ENCODE results near the gene UBALD1. TPM values are rescaled to one million over a fixed set of nuclear protein-coding genes. Genes with fewer than 3 reads are reported as not detected.

UBALD1 gene
- total and polyA plus RNA-seq, 9 of the 15 experiments (the other 6 are each of a cell fraction or from before 2014, with no cell fraction given), result 1.3 to 38.0 (median 6.2) TPM; not detected in 2

- BruUV-seq (replicated peaks), result no TSS peak
- Histone ChIP-seq H3K4me3 (no peak overlapping the region), H3K9ac (ENCODE audit: insufficient read depth in 1 of 2, low read depth in 2 of 2, low read length in 2 of 2) (no peak overlapping the region; a peak in 1 of 4 replicates), H3K4me1 (replicated peaks in 1 of 2; ENCODE audit: control insufficient read depth in 2 of 2, insufficient read depth in 2 of 2, low read length in 2 of 2) (peaks cover 0 to 36% of the 10 kb centered on the region in 2 experiments; a peak in 2 of 5 replicates), H3K36me3 (ENCODE audit: control insufficient read depth, insufficient read depth, low read length) (peaks cover 51% of the 10 kb centered on the region; the same call in 2 of the 3 replicates), H3K79me2 (ENCODE audit: control insufficient read depth, insufficient read depth, low read length) (no peaks in the 10 kb centered on the region), H3K27ac (ENCODE audit: extremely low read depth, low read depth, low read length) (no peak overlapping the region), H3K9me1 (ENCODE audit: control insufficient read depth, insufficient read depth, low read length) (no peaks in the 10 kb centered on the region), H3K27me3 (ENCODE audit: control insufficient read depth in 2 of 2, insufficient read depth in 2 of 2, low read length in 2 of 2) (no peaks in the 10 kb centered on the region), H3K9me3 (replicated peaks; ENCODE audit: control insufficient read depth, insufficient read depth, low read depth, low read length) (no peaks in the 10 kb centered on the region), H2AFZ (ENCODE audit: low read depth, low read length) (no peak overlapping the region), H4K20me1 (replicated peaks; ENCODE audit: control insufficient read depth, insufficient read depth, low read length) (no peaks in the 10 kb centered on the region; the same call in 1 of the 2 replicates), H3K4me2 (ENCODE audit: insufficient read depth, low read length) (no peak overlapping the region)
- ATAC-seq (peak; percentile 43; the same call in 2 of the 3 replicates), DNase-seq (ENCODE audit: extremely low read depth in 1 of 4, low spot score in 3 of 4) (peak in 1 of 4 experiments; percentile 19), FAIRE-seq (no peak)
- CTCF ChIA-PET (ENCODE audit: low intra/inter-chr PET ratio), result no interaction called here
- in situ Hi-C loops (cut with MboI), result no loop called here
- WGBS (ENCODE audit: insufficient coverage, low coverage, missing lambda C conversion rate), result 84% methylated on average over 12 of the region's 18 CpGs
- POLR2A ChIA-PET, result interaction anchor here (0.7 kb wide), 1 partner anchor 9 kb away, joined by 4 read pairs; no protein-coding TSS in a partner anchor
- intact Hi-C loops (cut with micrococcal nuclease), result no loop called here
- TF ChIP-seq RFX1 (IDR thresholded peaks at IDR 0.05) (peak; percentile 56; the same call in 1 of the 2 replicates), CHD7 (IDR thresholded peaks at IDR 0.05; ENCODE audit: low read depth, low read length) (no peak), KLF16 (IDR thresholded peaks at IDR 0.05) (no peak), EGR1 (conservative IDR thresholded peaks at IDR 0.05) (peak; percentile 54; the same call in 1 of the 2 replicates), PHB (CRISPR knock-in tag; IDR thresholded peaks at IDR 0.05) (no peak), MYNN (IDR thresholded peaks at IDR 0.05) (no peak), MYNN (CRISPR knock-in tag; IDR thresholded peaks at IDR 0.05) (no peak), ZBTB12 (CRISPR knock-in tag; IDR thresholded peaks at IDR 0.05) (no peak), ZNF696 (CRISPR knock-in tag; conservative IDR thresholded peaks at IDR 0.05) (no peak), CHCHD3 (CRISPR knock-in tag; IDR thresholded peaks at IDR 0.05) (no peak), RBBP5 (IDR thresholded peaks at IDR 0.05; ENCODE audit: borderline replicate concordance, insufficient read depth, low read length, poor library complexity, severe bottlenecking) (no peak)
Measured at GRCh38 chr16:4660454-4661007, 45.8 kb upstream of the UBALD1 start.
